Vagina (tissue), 2 donors: ENCODE results near the gene ANKRD61. TPM values are rescaled to one million over a fixed set of nuclear protein-coding genes. Genes with fewer than 3 reads are reported as not detected.
"Not testable (repeated sequence)": the region's sequence is repeated elsewhere in the genome, so short reads cannot be mapped to it uniquely, and the experiment has no call there.

Experiments
- DNase-seq, 2 donors: peaks; one replicate each; pipeline ENCODE4 v3.0.0-alpha.2; 2017; ENCODE audit errors: extremely low spot score in 2 of 2
- H3K27ac ChIP-seq: fragments of 200-600 bp; sonication (generic); one replicate; pipeline ENCODE4 v1.5.1; 2019
- H3K27me3 ChIP-seq: fragments of 200-600 bp; sonication (generic); one replicate; pipeline ENCODE4 v1.5.1; 2019
- H3K36me3 ChIP-seq, 2 donors: fragments of 200-600 bp; sonication (generic); one replicate each; pipeline ENCODE4 v1.5.1; 2017 to 2019
- H3K4me1 ChIP-seq: fragments of 200-600 bp; sonication (generic); one replicate; pipeline ENCODE4 v1.5.1; 2019
- H3K4me3 ChIP-seq, 2 donors: fragments of 200-600 bp; sonication (generic); 1 replicate in 1 of 2; 2 replicates in 1 of 2; pipeline ENCODE4 v1.5.1; 2016 to 2019
- H3K9me3 ChIP-seq: fragments of 200-600 bp; sonication (generic); one replicate; pipeline ENCODE4 v1.5.1; 2019
- POLR2A ChIP-seq, 2 donors: fragments of 450-650 bp; IDR thresholded peaks; one replicate each; pipeline ENCODE4 v1.6.1; 2017; ENCODE audit warnings: antibody characterized with exemption in 2 of 2, mild to moderate bottlenecking in 2 of 2, moderate library complexity in 2 of 2
- POLR2AphosphoS5 ChIP-seq, 2 donors: sonication (generic); formaldehyde crosslinking; IDR thresholded peaks; one replicate each; pipeline ENCODE4 v1.9.0; 2017; ENCODE audit warnings: antibody characterized with exemption in 2 of 2, mild to moderate bottlenecking in 2 of 2, low read depth in 1 of 2; ENCODE audit not compliant: insufficient read depth in 1 of 2
- intact Hi-C: fragments of 100-400 bp; cut with DNase I; formaldehyde crosslinking; loops from one replicate; pipeline ENCODE4 v1.15.1; 2023
- total RNA-seq: library from RNA; depleted of rRNA; stranded (reverse); fragments of >200 nt; gene quantifications from one replicate; pipeline ENCODE4 v1.2.3, GENCODE V29; 2016
- TF ChIP-seq, protein P1 (sequence below), 3 experiments: fragments of 450-650 bp in 2 of 3; fragments of 200-600 bp in 1 of 3; sonication (generic) in 1 of 3; IDR thresholded peaks; one replicate each; pipeline ENCODE4 v1.5.1; 2017 to 2019; ENCODE audit warnings: antibody characterized with exemption in 3 of 3, mild to moderate bottlenecking in 2 of 3, moderate library complexity in 2 of 3

ANKRD61 gene
- total RNA-seq: not detected

DNA sequence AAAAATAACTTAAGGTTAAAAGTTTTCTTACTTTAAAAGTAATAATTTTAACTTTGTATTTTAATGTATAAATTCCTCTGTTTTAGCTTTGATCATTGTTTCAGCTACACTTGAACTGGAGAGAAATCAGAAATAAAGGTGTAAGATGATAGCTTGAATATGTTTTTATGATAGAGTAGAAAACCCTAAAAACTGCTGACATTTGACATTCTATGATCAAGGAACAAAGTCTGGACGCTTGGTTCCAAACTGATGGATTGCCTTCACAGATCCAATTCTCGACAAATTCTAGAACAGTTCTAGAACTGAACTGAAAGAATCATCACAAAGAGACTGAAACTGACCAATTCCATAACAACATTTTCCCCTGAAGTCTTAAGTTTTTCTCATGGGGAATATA lies at the start of gene ANKRD61:
ANKRD61 (plus strand) TSS at position 389 of the 400 bp plus-strand sequence; CDS start at position 389, 0 bp downstream.
- intact Hi-C loops: no loop called here
- Histone ChIP-seq H3K4me3 (no peak within 1 kb of the TSS), H3K27me3 (no peaks in the 10 kb centered on the region), H3K4me1 (no peaks in the 10 kb centered on the region), H3K36me3 (peaks cover 0 to 61% of the 10 kb centered on the region in 2 donors), H3K27ac (no peak within 1 kb of the TSS), H3K9me3 (no peaks in the 10 kb centered on the region)
- TF ChIP-seq POLR2A (IDR thresholded peaks at IDR 0.05) (no peak), POLR2AphosphoS5 (IDR thresholded peaks at IDR 0.05; ENCODE audit: insufficient read depth in 1 of 2, low read depth in 1 of 2) (no peak)
- TF ChIP-seq, protein P1, sequence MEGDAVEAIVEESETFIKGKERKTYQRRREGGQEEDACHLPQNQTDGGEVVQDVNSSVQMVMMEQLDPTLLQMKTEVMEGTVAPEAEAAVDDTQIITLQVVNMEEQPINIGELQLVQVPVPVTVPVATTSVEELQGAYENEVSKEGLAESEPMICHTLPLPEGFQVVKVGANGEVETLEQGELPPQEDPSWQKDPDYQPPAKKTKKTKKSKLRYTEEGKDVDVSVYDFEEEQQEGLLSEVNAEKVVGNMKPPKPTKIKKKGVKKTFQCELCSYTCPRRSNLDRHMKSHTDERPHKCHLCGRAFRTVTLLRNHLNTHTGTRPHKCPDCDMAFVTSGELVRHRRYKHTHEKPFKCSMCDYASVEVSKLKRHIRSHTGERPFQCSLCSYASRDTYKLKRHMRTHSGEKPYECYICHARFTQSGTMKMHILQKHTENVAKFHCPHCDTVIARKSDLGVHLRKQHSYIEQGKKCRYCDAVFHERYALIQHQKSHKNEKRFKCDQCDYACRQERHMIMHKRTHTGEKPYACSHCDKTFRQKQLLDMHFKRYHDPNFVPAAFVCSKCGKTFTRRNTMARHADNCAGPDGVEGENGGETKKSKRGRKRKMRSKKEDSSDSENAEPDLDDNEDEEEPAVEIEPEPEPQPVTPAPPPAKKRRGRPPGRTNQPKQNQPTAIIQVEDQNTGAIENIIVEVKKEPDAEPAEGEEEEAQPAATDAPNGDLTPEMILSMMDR (IDR thresholded peaks at IDR 0.05): no peak
- DNase-seq: no peak

DNA sequence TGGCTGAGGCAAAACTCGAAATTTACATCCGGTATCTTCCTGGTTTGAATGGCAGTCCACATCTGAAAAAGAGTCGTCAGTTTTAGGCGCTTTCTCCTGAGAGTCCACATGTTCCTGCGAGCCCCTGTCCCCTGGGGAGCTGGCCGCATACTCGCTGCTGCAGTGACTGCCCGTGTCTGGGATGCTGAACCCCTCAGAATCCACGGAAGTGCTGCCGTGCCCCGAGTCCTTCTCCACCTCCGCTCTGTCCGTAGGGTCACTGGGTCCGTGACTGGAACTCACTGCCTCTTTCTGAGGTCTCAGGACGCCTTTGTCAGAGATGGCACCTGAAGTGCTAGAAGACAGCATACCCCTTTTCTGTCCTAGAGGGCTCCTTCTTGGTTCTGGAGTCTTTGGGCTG lies 44.1 kb upstream of the ANKRD61 start:
- H3K27me3 ChIP-seq, H3K9me3 ChIP-seq, H3K4me3 ChIP-seq, H3K27ac ChIP-seq, intact Hi-C loops, DNase-seq, H3K4me1 ChIP-seq: not testable (repeated sequence)
- peaks cover 0 to 37% of the 10 kb centered on the region in 2 donors for H3K36me3 ChIP-seq

DNA sequence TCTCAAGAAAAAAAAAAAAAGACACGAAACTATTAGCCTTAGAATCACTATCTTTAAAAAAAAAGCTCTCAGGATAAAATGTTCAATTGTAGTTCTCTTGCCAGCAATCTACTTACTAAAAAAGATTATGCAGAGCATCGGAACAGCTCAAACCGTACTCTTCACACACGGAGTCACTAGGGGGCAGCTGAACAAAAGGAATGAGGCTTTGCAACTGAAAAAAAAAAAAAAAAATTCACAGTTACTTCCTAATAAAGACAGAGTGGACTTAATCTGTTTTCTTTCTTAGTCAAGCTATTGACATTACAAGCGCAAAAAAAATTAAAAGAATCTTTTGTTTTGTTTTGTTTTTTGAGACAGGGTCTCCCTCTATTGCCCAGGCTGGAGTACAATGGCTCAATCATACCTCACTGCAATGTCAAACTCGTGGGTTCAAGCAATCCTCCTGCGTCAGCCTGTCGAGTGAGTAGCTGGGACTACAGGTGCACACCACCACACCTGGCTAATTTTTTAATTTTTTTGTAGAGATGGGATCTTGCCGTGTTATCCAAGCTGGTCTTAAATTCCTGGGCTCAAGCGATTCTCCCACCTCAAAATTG lies 33.9 kb upstream of the ANKRD61 start:
- Histone ChIP-seq H3K27ac (no peak overlapping the region), H3K36me3 (peaks cover 0 to 46% of the 10 kb centered on the region in 2 donors), H3K4me3 (no peak overlapping the region), H3K4me1 (no peaks in the 10 kb centered on the region), H3K27me3 (no peaks in the 10 kb centered on the region), H3K9me3 (no peaks in the 10 kb centered on the region)
- TF ChIP-seq, protein P1 (IDR thresholded peaks at IDR 0.05): peak; percentile 37 to 52 (median 42)
- peak in 1 of 2 donors; percentile 25 for TF ChIP-seq POLR2AphosphoS5 (IDR thresholded peaks at IDR 0.05; ENCODE audit: insufficient read depth in 1 of 2, low read depth in 1 of 2)
- TF ChIP-seq POLR2A (IDR thresholded peaks at IDR 0.05): no peak
- no peak for DNase-seq
- intact Hi-C loops: loop anchor here (10.0 kb wide), 1 partner anchor 327 kb away; no protein-coding TSS in a partner anchor

DNA sequence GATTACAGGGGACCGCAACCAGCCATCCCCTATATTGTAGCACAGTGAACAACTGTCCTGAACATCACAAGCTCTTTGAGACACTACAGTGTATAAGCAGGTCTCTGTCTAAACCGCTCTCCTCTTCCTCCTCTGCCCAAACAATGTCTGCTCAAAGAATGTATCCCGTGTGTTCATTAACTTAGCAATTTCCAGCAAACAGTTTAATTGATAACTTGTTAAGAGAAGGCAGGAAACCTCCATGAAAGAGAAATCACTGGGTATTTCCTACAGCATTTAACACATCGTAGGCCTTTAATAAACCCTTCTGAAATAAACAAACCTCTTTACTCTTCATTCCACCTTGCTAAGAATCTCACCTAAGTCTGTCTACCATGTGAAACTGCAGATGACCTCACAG lies 23.8 kb upstream of the ANKRD61 start:
- intact Hi-C loops: no loop called here
- no peaks in the 10 kb centered on the region for H3K9me3 ChIP-seq
- no peaks in the 10 kb centered on the region for H3K27me3 ChIP-seq
- H3K36me3 ChIP-seq: peaks cover 0 to 23% of the 10 kb centered on the region in 2 donors
- DNase-seq: no peak
- no peak overlapping the region for H3K4me3 ChIP-seq
- no peak overlapping the region for H3K27ac ChIP-seq
- peaks cover 37% of the 10 kb centered on the region for H3K4me1 ChIP-seq
- TF ChIP-seq, protein P1 (IDR thresholded peaks at IDR 0.05): no peak
- TF ChIP-seq POLR2AphosphoS5 (IDR thresholded peaks at IDR 0.05; ENCODE audit: insufficient read depth in 1 of 2, low read depth in 1 of 2) (no peak), POLR2A (IDR thresholded peaks at IDR 0.05) (no peak)

DNA sequence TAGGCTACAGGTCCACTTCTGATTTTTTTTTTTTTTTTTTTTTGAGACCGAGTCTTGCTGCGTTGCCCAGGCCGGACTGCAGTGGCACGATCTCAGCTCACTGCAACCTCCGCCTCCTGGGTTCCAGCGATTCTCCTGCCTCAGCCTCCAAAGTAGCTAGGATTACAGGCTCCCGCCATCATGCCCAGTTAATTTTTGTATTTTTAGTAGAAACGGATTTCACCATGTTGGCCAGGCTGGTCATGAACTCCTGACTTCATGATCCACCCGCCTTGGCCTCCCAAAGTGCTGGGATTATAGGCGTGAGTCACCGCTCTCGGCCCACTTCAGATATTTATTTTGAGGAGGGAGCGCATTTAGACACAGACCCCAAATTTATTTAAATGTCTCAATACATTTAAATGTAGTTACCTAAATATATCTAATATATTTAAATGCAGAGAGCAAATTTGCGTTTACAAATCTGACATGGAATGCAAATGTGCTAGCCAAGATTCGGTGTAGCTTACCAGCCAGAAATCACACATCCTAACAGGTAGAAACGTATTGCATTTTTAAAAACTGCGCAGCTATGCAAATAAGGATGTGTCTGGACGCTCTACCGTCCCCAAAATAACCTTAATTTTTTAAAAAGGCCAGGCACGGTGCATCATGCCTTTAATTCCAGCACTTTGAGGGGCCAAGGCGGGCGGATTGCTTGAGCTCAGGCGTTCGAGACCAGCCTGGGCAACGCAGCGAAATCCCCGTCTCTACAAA lies 23.2 kb upstream of the ANKRD61 start:
- H3K9me3 ChIP-seq, DNase-seq, intact Hi-C loops, H3K27me3 ChIP-seq: not testable (repeated sequence)
- peak overlapping the region; percentile 84 for H3K27ac ChIP-seq
- H3K4me3 ChIP-seq: peak overlapping the region; percentile 58 to 79
- H3K4me1 ChIP-seq: peaks cover 37% of the 10 kb centered on the region
- peaks cover 0 to 18% of the 10 kb centered on the region in 2 donors for H3K36me3 ChIP-seq
